Activated CD4-positive, alpha-beta T cell treated with anti-CD3 and anti-CD28 coated beads, Interleukin-2, amount 10 ng/mL, durations not matched to agents 7 days and 5 days (primary cell): Measurements from ENCODE around the gene LPAR3. TPM values are rescaled to one million over a fixed set of nuclear protein-coding genes. Genes with fewer than 3 reads are reported as not detected.

Source experiments
- CTCF ChIA-PET: fragments of 350-600 bp; sonication (Branson Sonifier 250); formaldehyde crosslinking; loops from one replicate; lab custom pipeline; 2021; ENCODE audit warnings: antibody characterized with exemption; lab: Charles Lee
- POLR2A ChIA-PET: fragments of 350-600 bp; sonication (Branson Sonifier 250); formaldehyde crosslinking; loops from one replicate; lab custom pipeline; 2021; ENCODE audit warnings: antibody characterized with exemption; lab: Charles Lee
- DNase-seq: peaks from one replicate; pipeline ENCODE4 v3.0.0-alpha.2; 2020
- H3K27ac Mint-ChIP-seq: one replicate; pipeline ENCODE4 v1.8.0; 2021; ENCODE audit warnings: mild to moderate bottlenecking, moderate library complexity, mixed read lengths
- H3K27me3 Mint-ChIP-seq: one replicate; pipeline ENCODE4 v1.8.0; 2021; ENCODE audit warnings: mixed read lengths
- H3K36me3 Mint-ChIP-seq: one replicate; pipeline ENCODE4 v1.8.0; 2021; ENCODE audit warnings: low read depth, mixed read lengths
- H3K4me1 Mint-ChIP-seq: one replicate; pipeline ENCODE4 v1.8.0; 2021; ENCODE audit warnings: mixed read lengths
- H3K4me3 Mint-ChIP-seq: one replicate; pipeline ENCODE4 v1.8.0; 2021; ENCODE audit warnings: mild to moderate bottlenecking, moderate library complexity, mixed read lengths
- H3K9me3 Mint-ChIP-seq: one replicate; pipeline ENCODE4 v1.8.0; 2021; ENCODE audit warnings: mixed read lengths
- total RNA-seq, 2 experiments: library from RNA; stranded (reverse); gene quantifications; one replicate each; pipeline ENCODE4 v1.2.3, GENCODE V29; 2021

The LPAR3 gene
- total RNA-seq, 2 experiments from 2014 or later, result 1.3 to 1.5 TPM

GRCh38 chr1:84849357-84849975 is 43.5 kb downstream of the LPAR3 start:
- DNase-seq, result no peak
- no peak overlapping the region for H3K27ac Mint-ChIP-seq
- ChIA-PET POLR2A (no interaction called here), CTCF (interaction anchor here (0.6 to 1.5 kb wide), 3 partner anchors 10 to 31 kb away, joined by 3 to 5 read pairs (median 3); no protein-coding TSS in a partner anchor)
- H3K4me3 Mint-ChIP-seq, result no peak overlapping the region
- peaks cover 13% of the 10 kb centered on the region for H3K9me3 Mint-ChIP-seq
- peaks cover 2% of the 10 kb centered on the region for H3K27me3 Mint-ChIP-seq
- H3K36me3 Mint-ChIP-seq, result peaks cover 7% of the 10 kb centered on the region
- peaks cover 30% of the 10 kb centered on the region for H3K4me1 Mint-ChIP-seq

- ChIA-PET POLR2A (no interaction called here), CTCF (interaction anchor here (1.2 to 1.5 kb wide), 3 partner anchors 8 to 34 kb away, joined by 3 read pairs; no protein-coding TSS in a partner anchor)
- H3K27ac Mint-ChIP-seq, result peak overlapping the region; percentile 39
- DNase-seq, result no peak
- no peaks in the 10 kb centered on the region for H3K9me3 Mint-ChIP-seq
- H3K36me3 Mint-ChIP-seq, result no peaks in the 10 kb centered on the region
- H3K4me1 Mint-ChIP-seq, result peaks cover 12% of the 10 kb centered on the region
- H3K4me3 Mint-ChIP-seq, result no peak overlapping the region
- peaks cover 7% of the 10 kb centered on the region for H3K27me3 Mint-ChIP-seq
Observed at GRCh38 chr1:84847253-84848250, 45.5 kb downstream of the LPAR3 start.

GRCh38 chr1:84846387-84846786 is 46.6 kb downstream of the LPAR3 start:
- POLR2A ChIA-PET, result no interaction called here
- Mint-ChIP-seq H3K36me3 (peaks cover 3% of the 10 kb centered on the region), H3K27ac (no peak overlapping the region), H3K9me3 (no peaks in the 10 kb centered on the region), H3K4me3 (no peak overlapping the region), H3K27me3 (peaks cover 10% of the 10 kb centered on the region), H3K4me1 (peaks cover 12% of the 10 kb centered on the region)
- CTCF ChIA-PET, result interaction anchor here (1.0 kb wide), 1 partner anchor 33 kb away, joined by 3 read pairs; no protein-coding TSS in a partner anchor
- DNase-seq, result no peak

- Mint-ChIP-seq H3K4me1 (peaks cover 21% of the 10 kb centered on the region), H3K27ac (no peak overlapping the region), H3K36me3 (peaks cover 3% of the 10 kb centered on the region), H3K4me3 (no peak overlapping the region), H3K9me3 (no peaks in the 10 kb centered on the region), H3K27me3 (peaks cover 10% of the 10 kb centered on the region)
- no peak for DNase-seq
- POLR2A ChIA-PET, result no interaction called here
- CTCF ChIA-PET, result interaction anchor here (1.0 to 1.4 kb wide), 2 partner anchors 10 to 18 kb away, joined by 3 read pairs; no protein-coding TSS in a partner anchor
Observed at GRCh38 chr1:84845357-84845756, 47.6 kb downstream of the LPAR3 start.

GRCh38 chr1:84844094-84844493 is 48.9 kb downstream of the LPAR3 start:
- no peaks in the 10 kb centered on the region for H3K9me3 Mint-ChIP-seq
- H3K36me3 Mint-ChIP-seq, result peaks cover 3% of the 10 kb centered on the region
- ChIA-PET POLR2A (interaction anchor here (0.6 kb wide), 1 partner anchor 17 kb away, joined by 3 read pairs; no protein-coding TSS in a partner anchor), CTCF (interaction anchor here (0.6 to 1.6 kb wide), 5 partner anchors 9 to 62 kb away, joined by 3 to 7 read pairs (median 3); no protein-coding TSS in a partner anchor)
- no peak overlapping the region for H3K4me3 Mint-ChIP-seq
- no peak for DNase-seq
- H3K27ac Mint-ChIP-seq, result no peak overlapping the region
- H3K27me3 Mint-ChIP-seq, result peaks cover 10% of the 10 kb centered on the region
- H3K4me1 Mint-ChIP-seq, result peaks cover 22% of the 10 kb centered on the region

GRCh38 chr1:84842748-84843231 is 50.2 kb downstream of the LPAR3 start:
- CTCF ChIA-PET, result interaction anchor here (0.7 to 1.6 kb wide), 4 partner anchors 11 to 61 kb away, joined by 3 to 7 read pairs (median 4); no protein-coding TSS in a partner anchor
- Mint-ChIP-seq H3K9me3 (no peaks in the 10 kb centered on the region), H3K27me3 (peaks cover 16% of the 10 kb centered on the region), H3K27ac (no peak overlapping the region), H3K4me1 (peaks cover 20% of the 10 kb centered on the region), H3K36me3 (peaks cover 3% of the 10 kb centered on the region), H3K4me3 (no peak overlapping the region)
- POLR2A ChIA-PET, result no interaction called here
- DNase-seq, result no peak

- Mint-ChIP-seq H3K9me3 (no peaks in the 10 kb centered on the region), H3K4me3 (no peak overlapping the region), H3K27me3 (peaks cover 16% of the 10 kb centered on the region), H3K27ac (no peak overlapping the region), H3K4me1 (peaks cover 12% of the 10 kb centered on the region), H3K36me3 (peaks cover 3% of the 10 kb centered on the region)
- ChIA-PET CTCF (interaction anchor here (1.6 kb wide), 1 partner anchor 60 kb away, joined by 4 read pairs; no protein-coding TSS in a partner anchor), POLR2A (no interaction called here)
- no peak for DNase-seq
Observed at GRCh38 chr1:84841971-84842370, 51.0 kb downstream of the LPAR3 start.

- POLR2A ChIA-PET, result no interaction called here
Observed at GRCh38 chr1:84840346-84840745, 52.7 kb downstream of the LPAR3 start.

GRCh38 chr1:84839544-84839943 is 53.5 kb downstream of the LPAR3 start:
- H3K27ac Mint-ChIP-seq, result no peak overlapping the region
- CTCF ChIA-PET, result interaction anchor here (1.2 to 2.1 kb wide), 3 partner anchors 9 to 21 kb away, joined by 3 to 11 read pairs (median 3); no protein-coding TSS in a partner anchor
- H3K36me3 Mint-ChIP-seq, result peaks cover 3% of the 10 kb centered on the region
- no peak overlapping the region for H3K4me3 Mint-ChIP-seq
- peaks cover 19% of the 10 kb centered on the region for H3K4me1 Mint-ChIP-seq
- no peak for DNase-seq
- peaks cover 15% of the 10 kb centered on the region for H3K27me3 Mint-ChIP-seq
- POLR2A ChIA-PET, result no interaction called here
- no peaks in the 10 kb centered on the region for H3K9me3 Mint-ChIP-seq

More at GRCh38 chr1:84840346-84840745, 52.7 kb downstream of the LPAR3 start:
- peaks cover 15% of the 10 kb centered on the region for H3K27me3 Mint-ChIP-seq
- no peak overlapping the region for H3K4me3 Mint-ChIP-seq
- H3K4me1 Mint-ChIP-seq, result peaks cover 14% of the 10 kb centered on the region
- H3K27ac Mint-ChIP-seq, result no peak overlapping the region
- H3K36me3 Mint-ChIP-seq, result peaks cover 3% of the 10 kb centered on the region
- CTCF ChIA-PET, result interaction anchor here (1.3 to 2.1 kb wide), 2 partner anchors 8 to 12 kb away, joined by 3 to 11 read pairs; no protein-coding TSS in a partner anchor
- no peaks in the 10 kb centered on the region for H3K9me3 Mint-ChIP-seq
- DNase-seq, result no peak

GRCh38 chr1:84836145-84836544 is 56.9 kb downstream of the LPAR3 start:
- Mint-ChIP-seq H3K27me3 (peaks cover 6% of the 10 kb centered on the region), H3K9me3 (no peaks in the 10 kb centered on the region), H3K4me3 (no peak overlapping the region), H3K4me1 (peaks cover 18% of the 10 kb centered on the region), H3K36me3 (no peaks in the 10 kb centered on the region), H3K27ac (no peak overlapping the region)
- CTCF ChIA-PET, result interaction anchor here (0.7 kb wide), 2 partner anchors 62 to 640 kb away, joined by 5 read pairs; no protein-coding TSS in a partner anchor
- DNase-seq, result no peak
- POLR2A ChIA-PET, result no interaction called here

GRCh38 chr1:84835169-84835568 is 57.8 kb downstream of the LPAR3 start:
- Mint-ChIP-seq H3K27ac (no peak overlapping the region), H3K27me3 (peaks cover 9% of the 10 kb centered on the region), H3K36me3 (no peaks in the 10 kb centered on the region), H3K4me1 (peaks cover 9% of the 10 kb centered on the region), H3K9me3 (no peaks in the 10 kb centered on the region), H3K4me3 (no peak overlapping the region)
- ChIA-PET CTCF (interaction anchor here (0.6 to 1.2 kb wide), 3 partner anchors 9 to 13 kb away, joined by 3 read pairs; no protein-coding TSS in a partner anchor), POLR2A (no interaction called here)
- no peak for DNase-seq

- Mint-ChIP-seq H3K4me3 (no peak overlapping the region), H3K36me3 (no peaks in the 10 kb centered on the region), H3K27ac (no peak overlapping the region), H3K27me3 (peaks cover 9% of the 10 kb centered on the region), H3K4me1 (peaks cover 9% of the 10 kb centered on the region), H3K9me3 (no peaks in the 10 kb centered on the region)
- ChIA-PET POLR2A (no interaction called here), CTCF (interaction anchor here (1.2 kb wide), 2 partner anchors 8 to 10 kb away, joined by 3 read pairs; no protein-coding TSS in a partner anchor)
- no peak for DNase-seq
Observed at GRCh38 chr1:84834419-84835064, 58.5 kb downstream of the LPAR3 start.
